Measurements from ENCODE around the gene F2RL3. TPM values are rescaled to one million over a fixed set of nuclear protein-coding genes. Genes with fewer than 3 reads are reported as not detected.

Gene F2RL3
- total and polyA plus RNA-seq, 9 of the 15 experiments (the other 6 are each of a cell fraction or from before 2014, with no cell fraction given), result 1.4 to 27.6 (median 11.9) TPM

DNA sequence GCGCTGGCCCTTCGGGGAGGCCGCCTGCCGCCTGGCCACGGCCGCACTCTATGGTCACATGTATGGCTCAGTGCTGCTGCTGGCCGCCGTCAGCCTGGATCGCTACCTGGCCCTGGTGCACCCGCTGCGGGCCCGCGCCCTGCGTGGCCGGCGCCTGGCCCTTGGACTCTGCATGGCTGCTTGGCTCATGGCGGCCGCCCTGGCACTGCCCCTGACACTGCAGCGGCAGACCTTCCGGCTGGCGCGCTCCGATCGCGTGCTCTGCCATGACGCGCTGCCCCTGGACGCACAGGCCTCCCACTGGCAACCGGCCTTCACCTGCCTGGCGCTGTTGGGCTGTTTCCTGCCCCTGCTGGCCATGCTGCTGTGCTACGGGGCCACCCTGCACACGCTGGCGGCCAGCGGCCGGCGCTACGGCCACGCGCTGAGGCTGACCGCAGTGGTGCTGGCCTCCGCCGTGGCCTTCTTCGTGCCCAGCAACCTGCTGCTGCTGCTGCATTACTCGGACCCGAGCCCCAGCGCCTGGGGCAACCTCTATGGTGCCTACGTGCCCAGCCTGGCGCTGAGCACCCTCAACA lies 1.2 kb downstream of the F2RL3 start (continued):
- TF ChIP-seq, protein P1, sequence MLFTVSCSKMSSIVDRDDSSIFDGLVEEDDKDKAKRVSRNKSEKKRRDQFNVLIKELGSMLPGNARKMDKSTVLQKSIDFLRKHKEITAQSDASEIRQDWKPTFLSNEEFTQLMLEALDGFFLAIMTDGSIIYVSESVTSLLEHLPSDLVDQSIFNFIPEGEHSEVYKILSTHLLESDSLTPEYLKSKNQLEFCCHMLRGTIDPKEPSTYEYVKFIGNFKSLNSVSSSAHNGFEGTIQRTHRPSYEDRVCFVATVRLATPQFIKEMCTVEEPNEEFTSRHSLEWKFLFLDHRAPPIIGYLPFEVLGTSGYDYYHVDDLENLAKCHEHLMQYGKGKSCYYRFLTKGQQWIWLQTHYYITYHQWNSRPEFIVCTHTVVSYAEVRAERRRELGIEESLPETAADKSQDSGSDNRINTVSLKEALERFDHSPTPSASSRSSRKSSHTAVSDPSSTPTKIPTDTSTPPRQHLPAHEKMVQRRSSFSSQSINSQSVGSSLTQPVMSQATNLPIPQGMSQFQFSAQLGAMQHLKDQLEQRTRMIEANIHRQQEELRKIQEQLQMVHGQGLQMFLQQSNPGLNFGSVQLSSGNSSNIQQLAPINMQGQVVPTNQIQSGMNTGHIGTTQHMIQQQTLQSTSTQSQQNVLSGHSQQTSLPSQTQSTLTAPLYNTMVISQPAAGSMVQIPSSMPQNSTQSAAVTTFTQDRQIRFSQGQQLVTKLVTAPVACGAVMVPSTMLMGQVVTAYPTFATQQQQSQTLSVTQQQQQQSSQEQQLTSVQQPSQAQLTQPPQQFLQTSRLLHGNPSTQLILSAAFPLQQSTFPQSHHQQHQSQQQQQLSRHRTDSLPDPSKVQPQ (CRISPR knock-in tag; IDR thresholded peaks at IDR 0.05; ENCODE audit: borderline replicate concordance), result no peak
- TF ChIP-seq ESRRB (CRISPR knock-in tag; IDR thresholded peaks at IDR 0.05; ENCODE audit: borderline replicate concordance), result no peak
- no peak for TF ChIP-seq TAF9B (IDR thresholded peaks at IDR 0.05; ENCODE audit: partially characterized antibody)
- TF ChIP-seq SMAD3 (CRISPR knock-in tag; conservative IDR thresholded peaks at IDR 0.05), result 0 out of 2 replicates have a peak, but pooled peaks have one; percentile 44
- no peak for TF ChIP-seq SRSF1 (IDR thresholded peaks at IDR 0.05; ENCODE audit: low read depth, low read length)
- no peak for TF ChIP-seq RAD51 (IDR thresholded peaks at IDR 0.05; ENCODE audit: borderline replicate concordance, low read depth)
- TF ChIP-seq NFYB (IDR thresholded peaks at IDR 0.05; ENCODE audit: extremely low read depth, insufficient read length), result no peak
- no peak for TF ChIP-seq STAG1 (CRISPR knock-in tag; IDR thresholded peaks at IDR 0.05; ENCODE audit: borderline replicate concordance)
- TF ChIP-seq ZNF668 (CRISPR knock-in tag; IDR thresholded peaks at IDR 0.05), result no peak
- TF ChIP-seq MED1 (CRISPR knock-in tag; IDR thresholded peaks at IDR 0.05; ENCODE audit: borderline replicate concordance), result no peak; the same call in 1 of the 2 replicates
- TF ChIP-seq ZNF124 (CRISPR knock-in tag; IDR thresholded peaks at IDR 0.05), result peak; percentile 19; the same call in 1 of the 2 replicates
- peak; percentile 85; the same call in 1 of the 2 replicates for TF ChIP-seq BRD4 (IDR thresholded peaks at IDR 0.05)
- TF ChIP-seq CHD7 (IDR thresholded peaks at IDR 0.05; ENCODE audit: low read depth, low read length), result no peak
- TF ChIP-seq SAP30 (IDR thresholded peaks at IDR 0.05; ENCODE audit: borderline replicate concordance, insufficient read depth, low read depth, low read length, poor library complexity, severe bottlenecking), result peak; percentile 71
